SH-SY5Y (cell line): ENCODE measurements around the gene SLC22A13.

Source experiments
- GATA2 ChIP-seq: IDR thresholded peaks from 2 replicates; pipeline ENCODE4 v1.6.1; 2011; ENCODE audit warnings: mild to moderate bottlenecking, low read depth, low read length
- GATA3 ChIP-seq: IDR thresholded peaks from 2 replicates; pipeline ENCODE4 v1.6.1; 2011; ENCODE audit warnings: low read depth, mild to moderate bottlenecking, low read length, moderate library complexity

Gene SLC22A13

GRCh38 chr3:38312356-38312755, 46.7 kb downstream of the SLC22A13 start:
- TF ChIP-seq GATA2 (no peak), GATA3 (no peak)

GRCh38 chr3:38313263-38313662, 47.7 kb downstream of the SLC22A13 start:
- no peak for TF ChIP-seq GATA2
- TF ChIP-seq GATA3 = no peak

- TF ChIP-seq GATA3 (no peak), GATA2 (no peak)
These were observed 48.1 kb downstream of the SLC22A13 start for GRCh38 chr3:38313695-38314094.

DNA sequence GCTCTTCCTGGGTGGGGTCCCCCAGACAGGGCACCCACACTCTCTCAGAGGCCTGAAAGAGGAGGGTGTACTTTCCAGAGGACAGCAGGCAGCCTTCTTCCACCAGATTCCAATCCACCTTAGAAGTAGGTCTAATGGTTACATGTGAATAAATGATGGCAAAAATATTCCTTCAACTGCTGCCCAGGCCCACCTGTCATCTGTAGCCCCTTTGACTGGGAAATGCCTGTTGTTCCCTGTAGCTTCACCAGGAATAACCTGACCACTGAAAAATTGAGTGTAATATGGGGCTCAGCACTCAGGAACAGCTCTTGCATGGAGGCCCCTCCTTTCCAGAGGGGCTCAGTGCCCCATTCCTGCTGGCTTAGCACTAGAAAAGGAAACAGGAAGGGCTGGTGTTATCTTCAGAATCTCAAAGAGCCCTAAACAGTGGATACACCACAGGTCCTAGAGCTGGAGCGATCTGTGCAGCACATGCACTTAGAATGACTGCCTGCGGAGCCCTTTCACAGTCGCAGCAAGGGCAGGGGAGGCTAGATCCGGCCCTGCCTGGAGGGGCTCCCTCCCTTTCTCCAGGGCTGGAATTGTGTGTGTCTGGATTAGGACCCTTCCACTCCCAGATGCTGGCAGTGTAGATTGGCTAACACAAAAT, 48.6 kb downstream of the SLC22A13 start:
- TF ChIP-seq GATA2 = peak; percentile 95
- peak; percentile 88 for TF ChIP-seq GATA3

DNA sequence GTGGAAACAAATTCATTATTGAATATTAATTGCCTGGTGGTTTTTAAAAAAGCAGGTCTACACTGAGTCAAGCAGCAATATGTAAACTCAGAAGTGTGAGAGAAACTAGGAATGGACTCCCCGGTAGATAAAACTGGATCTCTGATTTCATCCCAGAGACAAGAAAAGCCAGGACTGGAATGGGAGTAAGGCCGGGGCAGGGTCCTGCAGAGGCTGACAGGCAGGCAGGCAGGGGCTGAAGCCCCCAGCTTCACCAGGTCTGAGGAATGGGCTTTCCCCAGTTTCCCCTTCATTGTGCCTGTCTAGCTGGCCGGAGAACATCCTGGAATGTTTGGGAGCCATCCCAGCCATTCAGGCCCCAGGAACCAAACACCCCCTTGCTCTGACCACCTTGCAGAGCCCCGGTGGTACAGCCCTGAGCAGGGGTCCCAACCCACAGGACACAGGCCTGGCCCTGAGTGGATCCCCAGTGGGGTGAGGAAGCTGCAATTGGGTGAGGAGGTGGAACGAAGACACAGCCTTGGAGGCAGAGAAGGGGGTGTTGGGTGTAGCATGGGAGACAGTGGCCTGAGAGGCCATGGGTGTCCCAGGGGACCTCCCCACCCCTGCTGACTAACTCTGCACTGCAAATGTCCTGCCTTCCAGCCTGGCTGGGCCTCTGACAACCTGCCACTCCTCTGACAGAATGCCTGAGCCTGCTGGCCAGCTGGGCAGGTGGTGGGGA, 49.3 kb downstream of the SLC22A13 start:
- TF ChIP-seq GATA3 = no peak
- TF ChIP-seq GATA2 = no peak

DNA sequence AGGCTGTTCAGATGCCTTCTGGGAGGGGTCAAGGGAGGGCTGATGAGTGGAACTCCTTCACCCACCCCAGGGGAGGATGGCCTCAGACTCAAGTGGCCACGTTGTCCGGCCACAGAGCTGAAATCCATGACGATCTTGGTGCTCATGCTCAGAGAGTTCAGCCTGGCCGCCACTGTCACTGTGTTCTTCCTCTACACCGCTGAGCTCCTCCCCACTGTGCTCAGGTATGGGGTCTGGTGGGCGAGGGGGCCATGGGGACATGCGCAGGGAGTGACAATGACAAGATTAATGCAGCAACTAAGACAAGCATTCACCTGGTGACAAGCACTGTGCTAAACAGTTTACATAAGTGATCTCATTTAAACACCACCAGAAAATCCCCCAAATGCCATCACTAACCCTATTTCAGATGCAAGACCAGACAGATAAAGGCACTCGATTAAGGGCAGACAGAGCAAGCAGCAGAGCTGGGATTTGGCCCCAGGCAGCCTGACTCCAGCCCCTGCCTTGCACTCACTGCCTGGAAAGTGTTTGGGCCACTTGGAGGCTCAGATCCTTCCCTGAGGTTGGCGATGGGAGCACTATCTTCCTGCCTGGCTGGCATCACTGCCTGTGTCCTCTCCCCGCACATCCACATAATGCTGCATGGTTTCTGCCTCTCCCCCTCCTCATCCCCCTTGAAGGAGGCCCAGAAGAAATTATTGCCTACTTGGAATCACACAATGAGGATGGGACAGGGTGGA, 50.0 kb downstream of the SLC22A13 start:
- no peak for TF ChIP-seq GATA2
- TF ChIP-seq GATA3 = no peak

- TF ChIP-seq GATA3 (no peak), GATA2 (no peak)
These were observed 51.0 kb downstream of the SLC22A13 start for GRCh38 chr3:38316356-38317191.

DNA sequence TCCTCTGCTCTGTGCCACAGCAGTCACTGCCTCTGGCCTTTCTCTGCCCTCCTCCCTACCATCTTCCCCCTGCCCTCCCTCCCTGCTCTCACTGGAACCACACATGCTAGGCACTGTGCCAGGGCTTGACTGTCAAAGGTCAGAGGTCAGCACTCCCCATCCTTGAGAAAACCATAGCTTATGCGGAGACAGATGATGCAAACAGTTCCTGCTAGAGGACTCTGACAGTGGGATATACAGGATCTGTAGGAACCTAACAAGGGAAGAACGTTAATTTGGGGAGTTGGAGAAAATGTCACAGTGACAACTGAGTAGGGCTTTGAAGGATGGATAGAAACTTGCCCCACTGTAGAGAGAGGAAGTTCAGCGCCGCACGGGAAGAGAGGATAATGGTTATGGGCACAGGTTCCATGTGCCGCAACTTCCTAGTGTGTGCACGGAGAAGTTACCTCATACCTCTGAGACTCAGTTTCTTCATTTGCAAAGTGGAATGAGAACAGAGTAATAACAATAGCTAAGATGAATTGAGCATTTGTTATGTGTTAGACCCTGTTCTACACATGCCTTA, 51.7 kb downstream of the SLC22A13 start:
- TF ChIP-seq GATA3 (no peak), GATA2 (no peak)

- TF ChIP-seq GATA3 (no peak), GATA2 (no peak)
These were observed 53.4 kb downstream of the SLC22A13 start for GRCh38 chr3:38318766-38319671.

- TF ChIP-seq GATA2 = no peak
These were observed 57.4 kb downstream of the SLC22A13 start for GRCh38 chr3:38323060-38323459.

DNA sequence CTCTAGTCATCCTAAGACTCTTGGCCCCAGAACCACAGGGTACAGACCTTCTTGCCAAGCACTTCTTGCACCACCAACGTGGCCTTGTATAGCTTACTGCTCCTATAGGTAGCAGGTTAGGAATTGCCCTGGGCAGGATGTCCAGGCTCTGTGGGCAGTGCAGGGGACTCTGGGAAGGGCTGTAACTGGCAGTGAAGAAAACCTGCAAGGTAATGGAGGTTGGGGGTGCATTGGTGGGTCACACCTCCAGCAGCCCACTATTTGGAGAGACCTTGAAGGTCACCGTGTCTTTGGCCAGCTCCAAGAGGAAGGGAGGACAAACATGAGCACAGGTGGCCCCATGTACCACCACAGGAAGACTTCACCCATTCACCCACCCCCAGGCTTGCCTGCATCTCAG, 59.6 kb downstream of the SLC22A13 start:
- TF ChIP-seq GATA2 = no peak
- no peak for TF ChIP-seq GATA3

- TF ChIP-seq GATA3 = no peak
- no peak for TF ChIP-seq GATA2
These were observed 61.9 kb downstream of the SLC22A13 start for GRCh38 chr3:38327335-38328009.
